HepG2 (cell line): ENCODE measurements around the gene PIGR. TPM values are rescaled to one million over a fixed set of nuclear protein-coding genes. Genes with fewer than 3 reads are reported as not detected.

Source experiments
- ETS1 ChIP-seq: sonication (generic); formaldehyde crosslinking; IDR thresholded peaks from 2 replicates; pipeline ENCODE4 v1.4.0; 2020; ENCODE audit warnings: missing genetic modification reagents
- HOXA3 ChIP-seq: sonication (generic); formaldehyde crosslinking; IDR thresholded peaks from 2 replicates; pipeline ENCODE4 v1.5.0; 2020; ENCODE audit warnings: missing genetic modification reagents
- MAZ ChIP-seq, 2 experiments: sonication (generic) in 1 of 2; formaldehyde crosslinking in 1 of 2; IDR thresholded peaks; 2 replicates each; pipeline versions ENCODE4 v1.5.0 to v1.6.1; 2012 to 2020; ENCODE audit warnings: low read depth in 2 of 2, mild to moderate bottlenecking in 2 of 2, borderline replicate concordance in 1 of 2, improper control_type of control experiment in 1 of 2, low read length in 1 of 2, missing genetic modification reagents in 1 of 2, moderate library complexity in 1 of 2
- MTF2 ChIP-seq: sonication (generic); formaldehyde crosslinking; IDR thresholded peaks from 2 replicates; pipeline ENCODE4 v1.5.0; 2020; ENCODE audit warnings: missing genetic modification reagents, borderline replicate concordance
- NBN ChIP-seq: fragments of 450-650 bp; conservative IDR thresholded peaks from 2 replicates; pipeline ENCODE4 v1.6.1; 2017
- PITX1 ChIP-seq: sonication (generic); formaldehyde crosslinking; IDR thresholded peaks from 2 replicates; pipeline ENCODE4 v1.5.1; 2020; ENCODE audit warnings: mild to moderate bottlenecking, missing genetic modification reagents
- PRPF4 ChIP-seq: fragments of 200-400 bp; formaldehyde crosslinking; IDR thresholded peaks from 2 replicates; pipeline ENCODE4 v1.6.1; 2016; ENCODE audit warnings: low read length, low read depth; ENCODE audit not compliant: poor library complexity, severe bottlenecking
- RFX3 ChIP-seq: IDR thresholded peaks from 2 replicates; pipeline ENCODE4 v1.6.1; 2016; ENCODE audit warnings: missing biosample characterization, missing genetic modification reagents
- SP1 ChIP-seq, 2 experiments: fragments of 450-650 bp in 1 of 2; sonication (generic) in 1 of 2; formaldehyde crosslinking in 1 of 2; IDR thresholded peaks; 2 replicates each; pipeline versions ENCODE4 v1.4.0 to v1.6.1; 2016 to 2020; ENCODE audit warnings: missing genetic modification reagents in 1 of 2
- TAF15 ChIP-seq: fragments of 200-400 bp; formaldehyde crosslinking; IDR thresholded peaks from one replicate; pipeline ENCODE4 v1.6.1; 2018; ENCODE audit warnings: mild to moderate bottlenecking, low read depth, low read length; ENCODE audit not compliant: poor library complexity, severe bottlenecking
- TBL1XR1 ChIP-seq: fragments of 150-350 bp; IDR thresholded peaks from 2 replicates; pipeline ENCODE4 v1.6.1; 2014; ENCODE audit warnings: borderline replicate concordance, low read length; ENCODE audit not compliant: partially characterized antibody
- TEAD3 ChIP-seq: optimal IDR thresholded peaks from 2 replicates; pipeline ENCODE3; 2016; ENCODE audit warnings: borderline replicate concordance
- THAP11 ChIP-seq: IDR thresholded peaks from 2 replicates; pipeline ENCODE4 v1.6.1; 2016; ENCODE audit warnings: missing biosample characterization, missing genetic modification reagents
- USF2 ChIP-seq, 2 experiments: sonication (generic) in 1 of 2; formaldehyde crosslinking in 1 of 2; IDR thresholded peaks; 2 replicates each; pipeline versions ENCODE4 v1.5.1 to v1.6.1; 2011 to 2020; ENCODE audit warnings: borderline replicate concordance in 1 of 2, low read depth in 1 of 2, low read length in 1 of 2, mild to moderate bottlenecking in 1 of 2, missing genetic modification reagents in 1 of 2, moderate library complexity in 1 of 2
- ZBTB39 ChIP-seq: sonication (generic); formaldehyde crosslinking; IDR thresholded peaks from 2 replicates; pipeline ENCODE4 v1.5.0; 2020; ENCODE audit warnings: missing genetic modification reagents
- ZFYVE20 ChIP-seq: sonication (generic); formaldehyde crosslinking; IDR thresholded peaks from 2 replicates; pipeline ENCODE4 v1.8.0; 2023; ENCODE audit warnings: low read depth, mild to moderate bottlenecking, moderate library complexity, missing genetic modification reagents, borderline replicate concordance
- ZNF296 ChIP-seq: sonication (generic); formaldehyde crosslinking; conservative IDR thresholded peaks from 2 replicates; pipeline ENCODE4 v1.5.0; 2020; ENCODE audit warnings: mild to moderate bottlenecking, missing genetic modification reagents
- ZNF513 ChIP-seq: sonication (generic); formaldehyde crosslinking; conservative IDR thresholded peaks from 2 replicates; pipeline ENCODE4 v1.5.0; 2020; ENCODE audit warnings: missing genetic modification reagents
- ZNF691 ChIP-seq: sonication (generic); formaldehyde crosslinking; IDR thresholded peaks from 2 replicates; pipeline ENCODE4 v1.4.0; 2020; ENCODE audit warnings: missing genetic modification reagents, low read depth, mild to moderate bottlenecking, borderline replicate concordance
- ZNF768 ChIP-seq: sonication (generic); formaldehyde crosslinking; IDR thresholded peaks from 2 replicates; pipeline ENCODE4 v1.4.0; 2020; ENCODE audit warnings: missing genetic modification reagents
- ZNF891 ChIP-seq: sonication (generic); formaldehyde crosslinking; IDR thresholded peaks from 2 replicates; pipeline ENCODE4 v1.5.0; 2020; ENCODE audit warnings: mild to moderate bottlenecking, missing genetic modification reagents
- polyA plus RNA-seq, 8 experiments: library from polyadenylated mRNA; depleted of rRNA in 3 of 8; stranded (reverse) in 7 of 8; unstranded in 1 of 8; fragments of >200 nt; fragmentation: Illumina TruSeq in 4 of 8; extraction: Trizol in 4 of 8; gene quantifications; 2 replicates each; pipeline versions ENCODE4 v1.2.1 to v1.2.3, GENCODE V29; 2011 to 2016; ENCODE audit warnings: low read depth in 4 of 8, missing spikeins in 1 of 8, mixed read lengths in 1 of 8; ENCODE audit not compliant: insufficient read depth in 1 of 8
- total RNA-seq, 5 experiments: library from RNA; depleted of rRNA; stranded (reverse); fragments of >200 nt; fragmentation: Illumina TruSeq; extraction: Trizol; gene quantifications; 2 replicates each; pipeline ENCODE4 v1.2.3, GENCODE V29; 2016; ENCODE audit warnings: low read depth in 1 of 5

The PIGR gene
- total and polyA plus RNA-seq, 2 of the 13 experiments (the other 11 are each of a cell fraction or from before 2014, with no cell fraction given), result not detected

- TF ChIP-seq ZBTB39 (no peak), ZNF691 (no peak; the same call in 1 of the 2 replicates), SP1 (IDR thresholded peaks at IDR 0.05) (no peak), SP1 (CRISPR knock-in tag; IDR thresholded peaks at IDR 0.05) (peak; percentile 56), MAZ (IDR thresholded peaks at IDR 0.05; ENCODE audit: borderline replicate concordance, low read depth, low read length) (no peak), MAZ (CRISPR knock-in tag; IDR thresholded peaks at IDR 0.05; ENCODE audit: low read depth) (no peak), ZNF513 (CRISPR knock-in tag) (no peak), USF2 (IDR thresholded peaks at IDR 0.05; ENCODE audit: low read depth, low read length) (no peak), USF2 (CRISPR knock-in tag; IDR thresholded peaks at IDR 0.05; ENCODE audit: borderline replicate concordance) (no peak), ETS1 (CRISPR knock-in tag) (no peak), THAP11 (0 out of 2 replicates have a peak, but pooled peaks have one; percentile 16), HOXA3 (peak; percentile 52; the same call in 1 of the 2 replicates), ZNF296 (no peak), ZNF891 (no peak), RFX3 (CRISPR knock-in tag) (no peak), PRPF4 (no peak), ZNF768 (peak; percentile 37; the same call in 1 of the 2 replicates), MTF2 (CRISPR knock-in tag) (no peak), ZFYVE20 (CRISPR knock-in tag) (no peak), PITX1 (peak; percentile 22; the same call in 1 of the 2 replicates), TEAD3 (CRISPR knock-in tag) (peak; percentile 26), NBN (no peak), TAF15 (no peak), TBL1XR1 (no peak)
Measured at GRCh38 chr1:206935491-206936067, 10.7 kb downstream of the PIGR start (continued).
